GM12878 (cell line): ENCODE measurements around the gene NUMBL. TPM values are rescaled to one million over a fixed set of nuclear protein-coding genes. Genes with fewer than 3 reads are reported as not detected.

ENCODE experiments used
- ATAC-seq: fragments of 200-7000 bp; cut with Tn5 transposase; 3 replicates; pipeline ENCODE4 v1.9.1; 2020; ENCODE audit warnings: mild to moderate bottlenecking, moderate library complexity
- BruUV-seq: library from RNA; stranded (reverse); fragments of 400-500 nt; replicated peaks from 2 replicates; lab custom pipeline; 2021; lab: Mats Ljungman, UMichigan
- CTCF ChIA-PET: fragments of 300-600 bp; sonication (Branson Sonifier 250); formaldehyde crosslinking; extraction: SDS; loops from one replicate; lab custom pipeline; 2021; ENCODE audit warnings: inconsistent platforms; lab: Yijun Ruan, JAX
- POLR2A ChIA-PET: fragments of 350-600 bp; formaldehyde crosslinking; extraction: SDS; loops from one replicate; lab custom pipeline; 2021; ENCODE audit warnings: inconsistent platforms; lab: Charles Lee
- RAD21 ChIA-PET: fragments of 300-600 bp; sonication (Branson Sonifier 250); formaldehyde crosslinking; loops from one replicate; lab custom pipeline; 2023; ENCODE audit warnings: antibody characterized with exemption; ENCODE audit not compliant: unreplicated experiment; lab: Charles Lee
- SMC1A ChIA-PET: fragments of 300-600 bp; sonication (Branson Sonifier 250); formaldehyde crosslinking; loops from one replicate; lab custom pipeline; 2023; ENCODE audit not compliant: unreplicated experiment, uncharacterized antibody; lab: Charles Lee
- DNase-seq: peaks from one replicate; pipeline ENCODE4 v3.0.0-alpha.2; 2011; ENCODE audit warnings: low read depth, low spot score
- FAIRE-seq: peaks from 3 replicates; lab custom pipeline; 2011; peaks lifted over from hg19 to GRCh38; lab: Jason Lieb, UNC
- H2AFZ ChIP-seq: 2 replicates; pipeline ENCODE4 v1.6.0; 2011; ENCODE audit warnings: low read depth, low read length, control low read depth; ENCODE audit not compliant: control insufficient read depth
- H3K27ac ChIP-seq: 2 replicates; pipeline ENCODE4 v1.5.1; 2011; ENCODE audit warnings: control low read depth; ENCODE audit not compliant: control insufficient read depth, insufficient read depth
- H3K27me3 ChIP-seq, 2 experiments: replicated peaks in 1 of 2; 2 replicates each; pipeline versions ENCODE4 v1.6.0 to v1.6.1; 2011; ENCODE audit warnings: low read length in 1 of 2; ENCODE audit not compliant: control insufficient read depth in 2 of 2, insufficient read depth in 2 of 2
- H3K36me3 ChIP-seq, 2 experiments: 2 replicates each; pipeline ENCODE4 v1.5.1; 2011; ENCODE audit warnings: low read length in 1 of 2; ENCODE audit not compliant: control insufficient read depth in 2 of 2, insufficient read depth in 2 of 2
- H3K4me1 ChIP-seq: 2 replicates; pipeline ENCODE4 v1.6.1; 2011; ENCODE audit warnings: mild to moderate bottlenecking, low read length, moderate library complexity, mixed read lengths; ENCODE audit not compliant: control insufficient read depth, insufficient read depth
- H3K4me2 ChIP-seq: 2 replicates; pipeline ENCODE4 v1.6.0; 2011; ENCODE audit warnings: control low read depth; ENCODE audit not compliant: control insufficient read depth, insufficient read depth
- H3K4me3 ChIP-seq: fragments of 200-600 bp; sonication (generic); 2 replicates; pipeline ENCODE4 v1.5.1; 2016
- H3K79me2 ChIP-seq: 2 replicates; pipeline ENCODE4 v1.6.0; 2011; ENCODE audit warnings: low read length; ENCODE audit not compliant: control insufficient read depth, insufficient read depth
- H3K9ac ChIP-seq: 2 replicates; pipeline ENCODE4 v1.8.0; 2011; ENCODE audit warnings: low read length, control low read depth, mixed read lengths; ENCODE audit not compliant: control insufficient read depth, insufficient read depth
- H3K9me3 ChIP-seq: replicated peaks from 3 replicates; pipeline ENCODE4 v1.5.1; 2011; ENCODE audit warnings: mild to moderate bottlenecking, low read length; ENCODE audit not compliant: control insufficient read depth, insufficient read depth
- H4K20me1 ChIP-seq: 2 replicates; pipeline ENCODE4 v1.6.0; 2011; ENCODE audit not compliant: control insufficient read depth, insufficient read depth
- FOXK2 ChIP-seq: fragments of 450-650 bp; IDR thresholded peaks from 2 replicates; pipeline ENCODE4 v1.6.1; 2017; ENCODE audit warnings: mild to moderate bottlenecking, moderate library complexity
- HCFC1 ChIP-seq: fragments of 150-350 bp; IDR thresholded peaks from 2 replicates; pipeline ENCODE4 v1.6.1; 2014; ENCODE audit warnings: low read length
- RCOR1 ChIP-seq: conservative IDR thresholded peaks from 2 replicates; pipeline ENCODE4 v1.6.1; 2012; ENCODE audit warnings: low read depth, low read length, improper control_type of control experiment
- ZNF24 ChIP-seq: fragments of 450-650 bp; IDR thresholded peaks from 2 replicates; pipeline ENCODE4 v1.6.1; 2017; ENCODE audit warnings: antibody characterized with exemption, mild to moderate bottlenecking
- WGBS: methylation state at CpG from one replicate; pipeline ENCODE4 v1.1.6; 2016; ENCODE audit warnings: low lambda C conversion rate; ENCODE audit not compliant: insufficient replicate concordance, insufficient coverage; ENCODE audit errors: missing lambda C conversion rate; 5-methylcytosine and 5-hydroxymethylcytosine counted together
- in situ Hi-C: fragments of 300-500 bp; cut with MboI; formaldehyde crosslinking; loops from 9 replicates; pipeline ENCODE4 v1.14.3; 2018; ENCODE audit warnings: mixed read lengths
- intact Hi-C: fragments of 100-400 bp; cut with micrococcal nuclease; formaldehyde crosslinking; loops from one replicate; pipeline ENCODE4 v1.14.2; 2022; ENCODE audit not compliant: unreplicated experiment
- polyA plus RNA-seq, 11 experiments: library from polyadenylated mRNA; depleted of rRNA in 4 of 11; unstranded in 6 of 11; stranded (reverse) in 5 of 11; fragments of >200 nt; fragmentation: Nextera tagmentation in 4 of 11; fragmentation: Illumina TruSeq in 1 of 11; extraction: Ambion mirVana in 4 of 11; extraction: Trizol in 1 of 11; gene quantifications; 1 replicate in 1 of 11; 2 replicates in 10 of 11; pipeline versions ENCODE4 v1.2.1 to v1.2.3, GENCODE V29; 2011 to 2016; ENCODE audit warnings: inconsistent platforms in 2 of 11, missing spikeins in 2 of 11, low read depth in 1 of 11
- total RNA-seq, 4 experiments: library from RNA; depleted of rRNA in 3 of 4; stranded (reverse); fragments of >200 nt in 3 of 4; fragmentation: Illumina TruSeq in 1 of 4; extraction: Trizol in 1 of 4; gene quantifications; 2 replicates each; pipeline versions ENCODE4 v1.2.1 to v1.2.3, GENCODE V29; 2013 to 2021
- TF ChIP-seq, protein P1 (sequence below), 3 experiments: IDR thresholded peaks in 2 of 3; conservative IDR thresholded peaks in 1 of 3; 2 replicates each; pipeline ENCODE4 v1.5.1; 2011; ENCODE audit warnings: low read depth in 3 of 3, low read length in 3 of 3, mild to moderate bottlenecking in 3 of 3, control low read depth in 2 of 3, moderate library complexity in 2 of 3, inconsistent platforms in 1 of 3, mixed read lengths in 1 of 3; ENCODE audit not compliant: control insufficient read depth in 2 of 3, insufficient read depth in 1 of 3; ENCODE audit errors: extremely low read depth in 1 of 3
- TF ChIP-seq, protein P2 (sequence below): fragments of 450-650 bp; IDR thresholded peaks from 2 replicates; pipeline ENCODE4 v1.6.1; 2016; ENCODE audit warnings: mild to moderate bottlenecking

NUMBL gene
- total and polyA plus RNA-seq, 10 of the 15 experiments (the other 5 are each of a cell fraction or from before 2014, with no cell fraction given): 0.16 to 9.4 (median 1.9) TPM

DNA sequence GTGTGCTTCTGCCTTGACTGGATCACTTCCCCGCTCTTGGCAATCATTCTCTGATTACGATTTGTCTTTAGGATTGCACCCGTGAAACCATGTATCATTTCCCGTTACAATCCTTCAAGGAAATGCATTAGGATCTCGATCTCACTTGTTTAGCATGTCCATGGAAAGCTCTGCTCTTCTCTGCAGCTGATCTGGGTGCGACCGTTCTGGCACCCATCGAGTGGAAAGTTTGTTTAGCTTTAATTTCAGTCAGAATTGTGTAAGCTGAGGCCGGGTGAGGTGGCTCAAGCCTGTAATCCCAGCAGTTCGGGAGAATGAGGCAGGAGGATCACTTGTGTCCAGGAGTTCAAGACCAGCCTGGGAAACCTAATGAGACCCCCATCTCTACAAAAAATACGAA, 30.9 kb downstream of the NUMBL start:
- H3K9me3 ChIP-seq: no peaks in the 10 kb centered on the region
- no peaks in the 10 kb centered on the region for H3K79me2 ChIP-seq
- SMC1A ChIA-PET: interaction anchor here (7.2 kb wide), 1 partner anchor 160 kb away, joined by 56 read pairs; no protein-coding TSS in a partner anchor
- RAD21 ChIA-PET: no interaction called here
- no peaks in the 10 kb centered on the region for H3K36me3 ChIP-seq
- no peak overlapping the region for H3K4me3 ChIP-seq
- TF ChIP-seq, protein P1, sequence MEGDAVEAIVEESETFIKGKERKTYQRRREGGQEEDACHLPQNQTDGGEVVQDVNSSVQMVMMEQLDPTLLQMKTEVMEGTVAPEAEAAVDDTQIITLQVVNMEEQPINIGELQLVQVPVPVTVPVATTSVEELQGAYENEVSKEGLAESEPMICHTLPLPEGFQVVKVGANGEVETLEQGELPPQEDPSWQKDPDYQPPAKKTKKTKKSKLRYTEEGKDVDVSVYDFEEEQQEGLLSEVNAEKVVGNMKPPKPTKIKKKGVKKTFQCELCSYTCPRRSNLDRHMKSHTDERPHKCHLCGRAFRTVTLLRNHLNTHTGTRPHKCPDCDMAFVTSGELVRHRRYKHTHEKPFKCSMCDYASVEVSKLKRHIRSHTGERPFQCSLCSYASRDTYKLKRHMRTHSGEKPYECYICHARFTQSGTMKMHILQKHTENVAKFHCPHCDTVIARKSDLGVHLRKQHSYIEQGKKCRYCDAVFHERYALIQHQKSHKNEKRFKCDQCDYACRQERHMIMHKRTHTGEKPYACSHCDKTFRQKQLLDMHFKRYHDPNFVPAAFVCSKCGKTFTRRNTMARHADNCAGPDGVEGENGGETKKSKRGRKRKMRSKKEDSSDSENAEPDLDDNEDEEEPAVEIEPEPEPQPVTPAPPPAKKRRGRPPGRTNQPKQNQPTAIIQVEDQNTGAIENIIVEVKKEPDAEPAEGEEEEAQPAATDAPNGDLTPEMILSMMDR (IDR thresholded peaks at IDR 0.05 in 2 of 3, conservative IDR thresholded peaks at IDR 0.05 in 1 of 3; ENCODE audit: control insufficient read depth in 2 of 3, extremely low read depth in 1 of 3, insufficient read depth in 1 of 3, low read depth in 3 of 3, low read length in 3 of 3): no peak
- TF ChIP-seq, protein P2, sequence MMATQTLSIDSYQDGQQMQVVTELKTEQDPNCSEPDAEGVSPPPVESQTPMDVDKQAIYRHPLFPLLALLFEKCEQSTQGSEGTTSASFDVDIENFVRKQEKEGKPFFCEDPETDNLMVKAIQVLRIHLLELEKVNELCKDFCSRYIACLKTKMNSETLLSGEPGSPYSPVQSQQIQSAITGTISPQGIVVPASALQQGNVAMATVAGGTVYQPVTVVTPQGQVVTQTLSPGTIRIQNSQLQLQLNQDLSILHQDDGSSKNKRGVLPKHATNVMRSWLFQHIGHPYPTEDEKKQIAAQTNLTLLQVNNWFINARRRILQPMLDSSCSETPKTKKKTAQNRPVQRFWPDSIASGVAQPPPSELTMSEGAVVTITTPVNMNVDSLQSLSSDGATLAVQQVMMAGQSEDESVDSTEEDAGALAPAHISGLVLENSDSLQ: no peak
- TF ChIP-seq FOXK2 (no peak), RCOR1 (no peak), ZNF24 (no peak), HCFC1 (no peak)
- TF ChIP-seq, all 136 proteins: peak for 0
- intact Hi-C loops: no loop called here
- ATAC-seq (no peak), FAIRE-seq (no peak), DNase-seq (no peak)
- Histone ChIP-seq H3K9ac (no peak overlapping the region), H4K20me1 (no peaks in the 10 kb centered on the region), H2AFZ (no peak overlapping the region), H3K27ac (no peak overlapping the region), H3K27me3 (no peaks in the 10 kb centered on the region), H3K4me1 (peaks cover 6% of the 10 kb centered on the region), H3K4me2 (no peak overlapping the region)
- in situ Hi-C loops: loop anchor here (5.0 to 10.0 kb wide), 2 partner anchors 163 to 495 kb away; no protein-coding TSS in a partner anchor
- ChIA-PET CTCF (interaction anchor here (2.7 to 6.6 kb wide), 3 partner anchors 25 to 160 kb away, joined by 10 to 76 read pairs (median 51); no protein-coding TSS in a partner anchor), POLR2A (no interaction called here)
- no TSS peak for BruUV-seq
- WGBS: 58% methylated on average over 11 of the region's 11 CpGs
